ENCODE data around the gene SOX4. TPM values are rescaled to one million over a fixed set of nuclear protein-coding genes. Genes with fewer than 3 reads are reported as not detected.

SOX4 gene
- polyA plus RNA-seq, 3 donors = 2.2 to 15.7 (median 2.5) TPM

GRCh38 chr6:21615504-21615903 lies 22.0 kb downstream of the SOX4 start:
- H3K4me1 ChIP-seq (ENCODE audit: control insufficient read depth in 1 of 2, insufficient read depth in 2 of 2, low read length in 2 of 2) = peaks cover 7 to 14% of the 10 kb centered on the region in 2 donors
- no peaks in the 10 kb centered on the region for H3K36me3 ChIP-seq (replicated peaks in 1 of 2; ENCODE audit: control insufficient read depth in 1 of 2, insufficient read depth in 2 of 2, low read length in 2 of 2)
- H3K4me1 Mint-ChIP-seq = peaks cover 22% of the 10 kb centered on the region
- no peak overlapping the region for H3K4me3 ChIP-seq (replicated peaks in 1 of 3; ENCODE audit: low read depth in 2 of 3, low read length in 3 of 3)
- H3K4me2 ChIP-seq (replicated peaks; ENCODE audit: extremely low read depth, low read length, poor library complexity, severe bottlenecking) = no peak overlapping the region
- peak in 1 of 3 donors; percentile 56 for DNase-seq
- H3K27ac Mint-ChIP-seq = no peak overlapping the region
- intact Hi-C loops (cut with micrococcal nuclease) = no loop called here
- TF ChIP-seq CTCF (IDR thresholded peaks at IDR 0.05) = no peak
- no peak overlapping the region for H3K27ac ChIP-seq (ENCODE audit: low read depth in 1 of 2, low read length in 2 of 2)
- H3K4me3 Mint-ChIP-seq = no peak overlapping the region
- H3K79me2 ChIP-seq (ENCODE audit: insufficient read depth, low read length) = no peaks in the 10 kb centered on the region
- H3K9me3 Mint-ChIP-seq = no peaks in the 10 kb centered on the region
- no peaks in the 10 kb centered on the region for H3K36me3 Mint-ChIP-seq
- peaks cover 0 to 6% (median 0%) of the 10 kb centered on the region in 3 donors for H3K27me3 Mint-ChIP-seq (ENCODE audit: low read depth in 3 of 3)
- no peaks in the 10 kb centered on the region for H3K27me3 ChIP-seq (ENCODE audit: control insufficient read depth in 2 of 2, insufficient read depth in 2 of 2, low read length in 2 of 2)
- no peaks in the 10 kb centered on the region for H3K9me3 ChIP-seq (replicated peaks in 1 of 2; ENCODE audit: control insufficient read depth in 1 of 2, insufficient read depth in 1 of 2, low read length in 2 of 2)
- no peak overlapping the region for H2AFZ ChIP-seq (ENCODE audit: insufficient read depth, low read depth, low read length, poor library complexity, severe bottlenecking)
- WGBS (ENCODE audit: insufficient coverage) = 42% methylated on average over 2 of the region's 3 CpGs
- H4K20me1 ChIP-seq (ENCODE audit: insufficient read depth, low read length) = no peaks in the 10 kb centered on the region
- H3K9ac ChIP-seq (ENCODE audit: insufficient read depth, low read length, poor library complexity, severe bottlenecking) = no peak overlapping the region

GRCh38 chr6:21616005-21616404 lies 22.5 kb downstream of the SOX4 start:
- no peak overlapping the region for H2AFZ ChIP-seq (ENCODE audit: insufficient read depth, low read depth, low read length, poor library complexity, severe bottlenecking)
- H4K20me1 ChIP-seq (ENCODE audit: insufficient read depth, low read length) = no peaks in the 10 kb centered on the region
- peaks cover 2 to 9% of the 10 kb centered on the region in 2 donors for H3K4me1 ChIP-seq (ENCODE audit: control insufficient read depth in 1 of 2, insufficient read depth in 2 of 2, low read length in 2 of 2)
- Mint-ChIP-seq H3K4me3 (no peak overlapping the region), H3K27me3 (ENCODE audit: low read depth in 3 of 3) (peaks cover 0 to 4% (median 0%) of the 10 kb centered on the region in 3 donors), H3K4me1 (peaks cover 17% of the 10 kb centered on the region), H3K27ac (no peak overlapping the region), H3K9me3 (no peaks in the 10 kb centered on the region), H3K36me3 (no peaks in the 10 kb centered on the region)
- no peak overlapping the region for H3K27ac ChIP-seq (ENCODE audit: low read depth in 1 of 2, low read length in 2 of 2)
- no peak overlapping the region for H3K9ac ChIP-seq (ENCODE audit: insufficient read depth, low read length, poor library complexity, severe bottlenecking)
- TF ChIP-seq CTCF (IDR thresholded peaks at IDR 0.05) = no peak
- no peaks in the 10 kb centered on the region for H3K27me3 ChIP-seq (ENCODE audit: control insufficient read depth in 2 of 2, insufficient read depth in 2 of 2, low read length in 2 of 2)
- no peaks in the 10 kb centered on the region for H3K79me2 ChIP-seq (ENCODE audit: insufficient read depth, low read length)
- H3K36me3 ChIP-seq (replicated peaks in 1 of 2; ENCODE audit: control insufficient read depth in 1 of 2, insufficient read depth in 2 of 2, low read length in 2 of 2) = no peaks in the 10 kb centered on the region
- 40% methylated on average over 1 of the region's 5 CpGs for WGBS (ENCODE audit: insufficient coverage)
- no peak overlapping the region for H3K4me2 ChIP-seq (replicated peaks; ENCODE audit: extremely low read depth, low read length, poor library complexity, severe bottlenecking)
- H3K4me3 ChIP-seq (replicated peaks in 1 of 3; ENCODE audit: low read depth in 2 of 3, low read length in 3 of 3) = no peak overlapping the region
- H3K9me3 ChIP-seq (replicated peaks in 1 of 2; ENCODE audit: control insufficient read depth in 1 of 2, insufficient read depth in 1 of 2, low read length in 2 of 2) = no peaks in the 10 kb centered on the region
- DNase-seq = no peak
- intact Hi-C loops (cut with micrococcal nuclease) = no loop called here
